DMS 273 (cell line): Measurements from ENCODE around the gene ST14.
"Not testable (repeated sequence)": the region's sequence is repeated elsewhere in the genome, so short reads cannot be mapped to it uniquely, and the experiment has no call there.

Experiments used
- DNase-seq: peaks from one replicate; lab custom pipeline; 2025; ENCODE audit not compliant: unreplicated experiment; lab: John Stamatoyannopoulos, UW

Gene ST14

GRCh38 chr11:130187096-130187495, 27.5 kb downstream of the ST14 start:
- DNase-seq: no peak

- DNase-seq: no peak
These were observed 28.5 kb downstream of the ST14 start for GRCh38 chr11:130188047-130188446.

GRCh38 chr11:130188585-130189347, 29.2 kb downstream of the ST14 start:
- no peak for DNase-seq

DNA sequence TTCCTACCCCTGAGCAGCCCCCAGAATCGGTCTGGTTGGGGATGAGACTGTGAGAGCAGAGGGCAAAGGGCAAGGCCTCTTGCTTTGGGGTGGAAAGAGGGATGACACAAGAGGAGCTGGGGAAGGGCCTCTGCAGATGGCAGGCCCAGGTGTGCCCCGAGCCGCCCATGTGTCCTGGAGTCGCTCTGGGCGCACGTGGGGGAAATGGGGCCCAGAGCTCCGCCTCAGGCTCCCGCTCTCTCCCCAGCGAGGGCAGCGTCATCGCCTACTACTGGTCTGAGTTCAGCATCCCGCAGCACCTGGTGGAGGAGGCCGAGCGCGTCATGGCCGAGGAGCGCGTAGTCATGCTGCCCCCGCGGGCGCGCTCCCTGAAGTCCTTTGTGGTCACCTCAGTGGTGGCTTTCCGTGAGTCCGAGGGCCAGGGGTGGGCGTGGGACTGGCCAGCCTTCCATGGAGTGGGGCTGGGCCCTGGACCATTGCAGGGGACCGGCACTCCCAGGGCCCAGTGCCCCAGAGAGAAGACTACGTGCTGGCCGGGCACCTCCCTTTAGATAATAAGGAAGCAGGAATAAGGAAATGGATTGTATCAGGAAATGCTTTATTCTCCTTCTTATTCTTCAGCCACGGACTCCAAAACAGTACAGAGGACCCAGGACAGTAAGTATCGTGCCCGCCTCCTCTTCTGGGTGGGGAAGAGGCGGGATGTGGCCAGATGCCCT, 30.1 kb downstream of the ST14 start:
- no peak for DNase-seq

DNA sequence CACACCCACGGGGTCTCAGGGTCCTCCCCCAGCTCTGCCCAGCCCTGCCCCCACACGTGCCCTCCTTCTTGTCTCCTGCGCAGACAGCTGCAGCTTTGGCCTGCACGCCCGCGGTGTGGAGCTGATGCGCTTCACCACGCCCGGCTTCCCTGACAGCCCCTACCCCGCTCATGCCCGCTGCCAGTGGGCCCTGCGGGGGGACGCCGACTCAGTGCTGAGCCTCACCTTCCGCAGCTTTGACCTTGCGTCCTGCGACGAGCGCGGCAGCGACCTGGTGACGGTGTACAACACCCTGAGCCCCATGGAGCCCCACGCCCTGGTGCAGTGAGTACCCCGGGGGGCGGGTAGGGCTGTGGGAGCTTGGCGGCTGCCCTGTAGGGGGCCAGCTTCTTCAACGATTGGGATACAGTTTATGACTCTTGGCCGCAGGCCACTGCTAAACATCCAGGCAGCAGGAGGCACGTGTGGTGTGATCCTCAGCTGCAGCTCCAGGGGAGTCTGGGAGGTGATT, 30.8 kb downstream of the ST14 start:
- no peak for DNase-seq

DNA sequence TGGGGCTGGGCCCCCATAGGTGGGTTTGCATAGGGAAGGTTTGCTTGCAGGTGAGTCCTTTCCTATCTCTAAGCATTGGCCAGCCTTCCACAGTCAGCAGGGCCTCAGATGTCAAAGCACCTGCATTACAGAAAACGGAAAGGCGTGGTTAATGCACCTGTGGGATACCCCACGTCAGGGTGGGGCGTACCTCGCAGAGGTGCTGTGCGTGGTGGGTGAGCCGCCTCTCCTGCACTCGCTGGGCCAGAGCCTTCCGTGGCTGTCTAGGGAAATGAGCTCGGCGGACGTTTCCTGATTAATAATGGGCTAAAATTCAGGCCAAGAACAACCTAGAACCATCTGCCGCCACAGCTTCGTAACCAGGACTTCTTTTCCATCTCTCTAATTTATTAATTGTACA, 32.3 kb downstream of the ST14 start:
- no peak for DNase-seq

DNA sequence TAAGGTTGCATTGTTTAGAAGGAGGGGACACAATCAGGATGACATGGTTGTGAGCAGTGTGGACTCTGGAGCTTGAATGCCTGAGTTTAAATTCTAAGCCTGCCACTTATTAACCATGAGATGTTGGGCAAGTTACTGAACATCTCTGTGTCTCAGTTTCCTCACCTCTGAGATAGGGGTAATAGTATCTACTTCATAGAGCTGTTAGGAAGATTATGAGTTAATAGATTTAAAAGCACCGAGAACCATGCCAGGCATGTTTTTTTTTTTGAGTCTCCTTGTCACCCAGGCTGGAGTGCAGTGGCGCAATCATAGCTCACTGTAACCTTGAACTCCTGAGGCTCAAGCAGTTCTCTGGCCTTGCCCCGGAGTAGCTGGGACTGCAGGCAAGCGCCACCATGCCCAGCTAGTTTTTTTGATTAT, 33.3 kb downstream of the ST14 start:
- DNase-seq: no peak

DNA sequence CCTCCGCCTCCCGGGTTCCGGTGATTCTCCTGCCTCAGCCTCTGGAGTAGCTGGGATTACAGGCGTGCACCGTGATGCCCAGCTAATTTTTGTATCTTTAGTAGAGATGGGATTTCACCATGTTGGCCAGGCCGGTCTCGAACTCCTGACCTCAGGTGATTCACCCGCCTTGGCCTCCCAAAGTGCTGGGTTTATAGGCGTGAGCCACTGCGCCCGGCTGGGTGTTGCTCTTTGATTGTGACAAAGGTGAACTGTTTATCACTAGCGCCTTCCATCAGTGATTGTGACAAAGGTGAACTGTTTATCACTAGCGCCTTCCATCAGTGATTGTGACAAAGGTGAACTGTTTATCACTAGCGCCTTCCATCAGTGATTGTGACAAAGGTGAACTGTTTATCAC, 34.0 kb downstream of the ST14 start:
- not testable (repeated sequence) for DNase-seq

- no peak for DNase-seq
These were observed 34.9 kb downstream of the ST14 start for GRCh38 chr11:130194241-130195023.

DNA sequence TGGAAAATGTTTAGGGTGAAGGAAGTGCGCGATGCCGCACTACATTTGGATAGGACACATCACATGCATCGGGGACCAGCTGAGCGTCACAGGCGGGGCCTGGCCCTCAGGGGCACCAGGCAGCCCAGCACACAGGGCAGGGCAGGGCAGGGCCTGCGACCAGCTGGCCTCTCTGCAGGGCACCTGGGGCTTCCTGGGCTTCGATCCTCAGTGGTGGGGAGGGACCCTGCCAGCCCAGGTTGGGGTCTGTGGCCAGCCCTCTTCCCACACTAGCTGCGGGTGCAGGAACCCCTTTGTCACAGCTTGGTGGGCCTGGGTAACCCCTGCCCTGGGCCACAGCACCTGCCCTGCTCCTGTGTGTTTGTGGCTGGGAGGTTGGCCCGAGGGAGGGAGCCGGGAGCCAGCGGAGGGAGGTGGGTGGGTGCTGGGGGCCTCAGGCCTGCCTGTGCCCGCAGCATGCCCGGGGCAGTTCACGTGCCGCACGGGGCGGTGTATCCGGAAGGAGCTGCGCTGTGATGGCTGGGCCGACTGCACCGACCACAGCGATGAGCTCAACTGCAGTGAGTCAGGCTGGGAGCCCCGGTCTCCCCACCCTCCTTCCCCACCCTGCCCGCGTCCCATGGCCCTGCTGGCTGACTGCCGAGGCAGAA, 37.9 kb downstream of the ST14 start:
- no peak for DNase-seq

GRCh38 chr11:130198292-130198691, 38.7 kb downstream of the ST14 start:
- no peak for DNase-seq

GRCh38 chr11:130198964-130199363, 39.4 kb downstream of the ST14 start:
- no peak for DNase-seq

- DNase-seq: no peak
These were observed 40.2 kb downstream of the ST14 start for GRCh38 chr11:130199792-130200191.

GRCh38 chr11:130201026-130201425, 41.4 kb downstream of the ST14 start:
- DNase-seq: no peak

DNA sequence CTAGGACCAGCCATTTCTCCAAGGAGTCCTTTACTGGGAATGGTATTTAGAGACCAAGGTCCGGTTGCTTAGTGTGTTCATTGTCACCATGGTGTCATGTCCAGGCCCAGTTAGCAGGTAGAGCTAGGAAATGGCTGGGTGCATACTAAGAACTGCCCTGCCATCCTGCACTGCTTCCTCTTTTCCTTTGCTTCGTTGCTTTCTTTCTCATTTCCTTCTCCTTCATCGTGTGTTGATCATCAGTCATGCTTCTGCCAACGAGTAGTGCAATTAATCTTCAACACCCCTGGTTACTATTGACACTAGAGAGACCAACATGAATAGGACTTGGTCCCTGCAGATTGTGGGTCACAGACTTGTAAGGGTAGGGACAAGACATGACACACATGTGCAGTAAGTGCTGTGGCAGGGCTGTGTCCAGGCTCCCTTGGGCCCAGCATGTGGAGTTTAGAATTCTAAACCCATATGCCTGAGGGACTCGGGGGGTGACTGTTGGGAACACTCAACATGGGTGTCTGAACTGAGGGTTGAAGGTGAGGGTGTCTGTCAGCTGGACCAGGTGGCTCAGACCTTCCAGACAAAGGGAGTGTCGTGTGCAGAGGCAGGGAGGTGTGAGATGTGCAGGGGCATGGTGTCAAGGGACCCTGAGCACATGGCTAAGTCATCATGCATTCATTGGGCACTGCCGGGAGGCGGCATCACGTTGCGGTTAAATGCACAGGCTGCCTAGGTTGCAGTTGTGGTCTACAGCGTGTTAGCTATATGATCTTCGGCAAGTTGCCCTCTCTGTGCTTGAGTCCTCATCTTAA, 42.6 kb downstream of the ST14 start:
- no peak for DNase-seq

DNA sequence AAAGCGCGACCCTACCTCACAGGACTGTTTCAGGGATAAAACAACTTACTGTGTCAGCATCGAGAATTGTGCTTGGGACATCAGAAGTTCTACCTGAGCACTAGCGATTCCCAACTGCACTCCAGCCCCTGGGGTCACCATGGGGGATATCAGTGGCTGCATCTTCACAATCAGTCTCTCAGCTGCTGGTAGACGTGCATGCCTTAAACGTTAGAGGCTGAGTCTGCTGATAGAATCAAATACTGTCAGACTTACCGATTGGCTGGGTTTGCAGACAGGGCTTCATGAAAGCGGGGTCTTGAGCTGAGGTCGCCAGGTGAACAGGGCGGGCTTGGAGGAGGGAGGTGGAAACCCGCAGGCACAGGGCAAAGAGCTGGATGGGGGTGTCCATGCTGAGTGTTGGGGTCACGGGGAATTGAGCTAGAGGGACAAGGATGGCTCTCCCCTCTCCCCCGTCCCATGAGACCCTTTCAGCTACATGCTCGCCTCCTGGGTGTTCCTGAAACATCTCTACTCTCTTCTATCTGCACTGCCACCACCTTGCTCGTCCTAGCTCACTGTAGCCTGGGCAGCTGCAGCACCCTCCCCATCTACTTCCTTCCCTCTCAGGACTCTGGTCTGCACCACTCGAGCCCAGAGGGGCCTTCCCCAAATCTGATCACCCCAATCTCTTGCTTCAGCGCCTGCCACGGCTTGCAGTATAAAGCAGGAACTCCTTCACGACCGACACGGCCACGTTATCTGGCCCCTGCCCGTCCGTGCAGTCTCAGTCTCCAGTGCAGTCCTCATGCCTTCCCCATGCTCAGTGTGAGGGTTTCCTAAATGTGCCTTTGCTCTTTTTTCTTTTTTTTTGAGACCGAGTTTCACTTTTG, 43.5 kb downstream of the ST14 start:
- no peak for DNase-seq

DNA sequence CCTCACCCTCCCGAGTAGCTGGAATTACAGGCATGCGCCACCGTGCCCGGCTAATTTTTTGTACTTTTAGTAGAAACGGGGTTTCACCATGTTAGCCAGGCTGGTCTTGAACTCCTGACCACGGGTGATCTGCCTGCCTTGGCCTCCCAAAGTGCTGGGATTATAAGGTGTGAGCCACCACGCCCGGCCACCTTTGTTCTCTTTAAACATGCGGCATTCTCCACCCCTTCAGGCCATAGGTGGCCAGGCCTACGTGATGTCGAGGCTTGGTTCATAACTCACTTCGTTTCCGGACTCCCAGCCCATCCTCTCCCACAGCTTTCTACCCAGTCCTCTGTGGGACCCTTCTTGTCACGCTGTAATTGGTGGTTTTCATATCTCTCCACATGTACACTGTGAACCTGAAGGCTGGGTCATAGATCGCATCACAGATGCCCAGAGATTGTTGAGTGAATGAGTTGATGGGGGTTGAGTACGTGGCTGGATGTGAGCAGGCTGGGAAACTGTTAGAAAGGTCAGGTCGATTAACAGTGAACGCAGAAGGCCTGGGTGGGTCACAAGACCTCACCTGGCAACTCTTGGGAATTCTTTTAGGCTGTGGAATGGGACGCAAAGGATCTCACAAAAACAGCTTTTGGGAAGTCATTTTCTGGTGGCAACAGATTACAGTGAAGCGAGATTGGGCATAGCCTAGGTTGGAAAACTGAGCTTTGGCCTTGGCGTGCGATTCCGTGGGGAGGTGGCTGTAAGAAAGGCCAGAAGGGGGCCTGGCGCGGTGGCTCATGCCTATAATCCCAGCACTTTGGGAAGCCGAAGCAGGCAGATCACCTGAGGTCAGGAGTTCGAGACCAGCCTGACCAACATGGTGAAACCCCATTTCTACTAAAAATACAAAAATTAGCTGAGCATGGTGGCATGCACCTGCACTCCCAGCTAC, 44.5 kb downstream of the ST14 start:
- DNase-seq: no peak

GRCh38 chr11:130204703-130205095, 45.1 kb downstream of the ST14 start:
- no peak for DNase-seq
